HepG2 (cell line): Measurements from ENCODE around the gene C2. TPM values are rescaled to one million over a fixed set of nuclear protein-coding genes. Genes with fewer than 3 reads are reported as not detected.
A peak's percentile ranks its signal among the peaks of the same experiment; 100 is the strongest.

Experiments
- ASH2L ChIP-seq: fragments of 300-600, 200-600 bp; sonication (generic); IDR thresholded peaks from 2 replicates; pipeline ENCODE4 v1.7.0; 2017; ENCODE audit warnings: low read depth, mild to moderate bottlenecking, moderate library complexity, mixed read lengths, low read length; ENCODE audit not compliant: insufficient read length
- BRCA1 ChIP-seq: sonication (generic); formaldehyde crosslinking; IDR thresholded peaks from 2 replicates; pipeline ENCODE4 v1.4.0; 2020; ENCODE audit warnings: missing genetic modification reagents
- CENPX ChIP-seq: sonication (generic); formaldehyde crosslinking; IDR thresholded peaks from 2 replicates; pipeline ENCODE4 v1.9.0; 2021; ENCODE audit warnings: mild to moderate bottlenecking, missing genetic modification reagents, moderate library complexity
- DNMT3B ChIP-seq: conservative IDR thresholded peaks from 2 replicates; pipeline ENCODE4 v1.6.1; 2016; ENCODE audit warnings: missing biosample characterization, control low read depth
- FOXA1 ChIP-seq, 2 experiments: fragments of 450-650 bp in 1 of 2; sonication (generic) in 1 of 2; formaldehyde crosslinking in 1 of 2; IDR thresholded peaks; 2 replicates each; pipeline versions ENCODE4 v1.4.0 to v1.6.1; 2016 to 2020; ENCODE audit warnings: missing genetic modification reagents in 1 of 2
- MAZ ChIP-seq, 2 experiments: sonication (generic) in 1 of 2; formaldehyde crosslinking in 1 of 2; IDR thresholded peaks; 2 replicates each; pipeline versions ENCODE4 v1.5.0 to v1.6.1; 2012 to 2020; ENCODE audit warnings: low read depth in 2 of 2, mild to moderate bottlenecking in 2 of 2, borderline replicate concordance in 1 of 2, improper control_type of control experiment in 1 of 2, low read length in 1 of 2, missing genetic modification reagents in 1 of 2, moderate library complexity in 1 of 2
- MBNL3 ChIP-seq: fragments of 250-450 bp; sonication (Bioruptor Pico); conservative IDR thresholded peaks from 2 replicates; pipeline ENCODE4 v1.8.0; 2022; ENCODE audit warnings: mild to moderate bottlenecking, inconsistent platforms
- RAD21 ChIP-seq: fragments of 450-650 bp; formaldehyde crosslinking; IDR thresholded peaks from 2 replicates; pipeline ENCODE4 v1.5.0; 2020; ENCODE audit warnings: mild to moderate bottlenecking
- SATB2 ChIP-seq: sonication (generic); formaldehyde crosslinking; IDR thresholded peaks from 2 replicates; pipeline ENCODE4 v1.5.0; 2020; ENCODE audit warnings: missing genetic modification reagents
- TOPORS ChIP-seq: sonication (generic); formaldehyde crosslinking; IDR thresholded peaks from 2 replicates; pipeline ENCODE4 v1.8.0; 2023; ENCODE audit warnings: mild to moderate bottlenecking, missing genetic modification reagents
- ZNF317 ChIP-seq: sonication (generic); formaldehyde crosslinking; IDR thresholded peaks from 2 replicates; pipeline ENCODE4 v1.5.0; 2020; ENCODE audit warnings: mild to moderate bottlenecking, missing genetic modification reagents
- ZNF382 ChIP-seq: sonication (generic); formaldehyde crosslinking; IDR thresholded peaks from 2 replicates; pipeline ENCODE4 v1.5.0; 2020; ENCODE audit warnings: missing genetic modification reagents, mild to moderate bottlenecking, borderline replicate concordance
- ZNF432 ChIP-seq: sonication (generic); formaldehyde crosslinking; IDR thresholded peaks from 2 replicates; pipeline ENCODE4 v1.5.0; 2020; ENCODE audit warnings: missing genetic modification reagents, mild to moderate bottlenecking, borderline replicate concordance
- ZNF572 ChIP-seq: sonication (generic); formaldehyde crosslinking; IDR thresholded peaks from 2 replicates; pipeline ENCODE4 v1.5.1; 2020; ENCODE audit warnings: mild to moderate bottlenecking, missing genetic modification reagents
- ZNF83 ChIP-seq: sonication (generic); formaldehyde crosslinking; IDR thresholded peaks from 2 replicates; pipeline ENCODE4 v1.4.0; 2020; ENCODE audit warnings: missing genetic modification reagents, mild to moderate bottlenecking, borderline replicate concordance
- ZNF879 ChIP-seq: sonication (generic); formaldehyde crosslinking; IDR thresholded peaks from 2 replicates; pipeline ENCODE4 v1.8.1; 2023; ENCODE audit warnings: missing genetic modification reagents
- ZSCAN20 ChIP-seq: sonication (generic); formaldehyde crosslinking; IDR thresholded peaks from 2 replicates; pipeline ENCODE4 v1.4.0; 2020; ENCODE audit warnings: missing genetic modification reagents, mild to moderate bottlenecking, borderline replicate concordance
- polyA plus RNA-seq, 8 experiments: library from polyadenylated mRNA; depleted of rRNA in 3 of 8; stranded (reverse) in 7 of 8; unstranded in 1 of 8; fragments of >200 nt; fragmentation: Illumina TruSeq in 4 of 8; extraction: Trizol in 4 of 8; gene quantifications; 2 replicates each; pipeline versions ENCODE4 v1.2.1 to v1.2.3, GENCODE V29; 2011 to 2016; ENCODE audit warnings: low read depth in 4 of 8, missing spikeins in 1 of 8, mixed read lengths in 1 of 8; ENCODE audit not compliant: insufficient read depth in 1 of 8
- total RNA-seq, 5 experiments: library from RNA; depleted of rRNA; stranded (reverse); fragments of >200 nt; fragmentation: Illumina TruSeq; extraction: Trizol; gene quantifications; 2 replicates each; pipeline ENCODE4 v1.2.3, GENCODE V29; 2016; ENCODE audit warnings: low read depth in 1 of 5
- TF ChIP-seq, protein P1 (sequence below): IDR thresholded peaks from 2 replicates; pipeline ENCODE4 v1.6.1; 2018; ENCODE audit warnings: missing genetic modification reagents
- TF ChIP-seq, protein P2 (sequence below), 2 experiments: sonication (generic) in 1 of 2; formaldehyde crosslinking in 1 of 2; IDR thresholded peaks; 2 replicates each; pipeline versions ENCODE4 v1.6.1 to v1.9.0; 2014 to 2022; ENCODE audit warnings: antibody characterized with exemption in 1 of 2, borderline replicate concordance in 1 of 2, inconsistent platforms in 1 of 2, low read depth in 1 of 2, missing genetic modification reagents in 1 of 2
- TF ChIP-seq, protein P3 (sequence below): sonication (generic); formaldehyde crosslinking; IDR thresholded peaks from 2 replicates; pipeline ENCODE4 v1.5.1; 2020; ENCODE audit warnings: missing genetic modification reagents, mild to moderate bottlenecking, borderline replicate concordance

The C2 gene
- total and polyA plus RNA-seq, 2 of the 13 experiments (the other 11 are each of a cell fraction or from before 2014, with no cell fraction given) = 165 to 307 TPM

DNA sequence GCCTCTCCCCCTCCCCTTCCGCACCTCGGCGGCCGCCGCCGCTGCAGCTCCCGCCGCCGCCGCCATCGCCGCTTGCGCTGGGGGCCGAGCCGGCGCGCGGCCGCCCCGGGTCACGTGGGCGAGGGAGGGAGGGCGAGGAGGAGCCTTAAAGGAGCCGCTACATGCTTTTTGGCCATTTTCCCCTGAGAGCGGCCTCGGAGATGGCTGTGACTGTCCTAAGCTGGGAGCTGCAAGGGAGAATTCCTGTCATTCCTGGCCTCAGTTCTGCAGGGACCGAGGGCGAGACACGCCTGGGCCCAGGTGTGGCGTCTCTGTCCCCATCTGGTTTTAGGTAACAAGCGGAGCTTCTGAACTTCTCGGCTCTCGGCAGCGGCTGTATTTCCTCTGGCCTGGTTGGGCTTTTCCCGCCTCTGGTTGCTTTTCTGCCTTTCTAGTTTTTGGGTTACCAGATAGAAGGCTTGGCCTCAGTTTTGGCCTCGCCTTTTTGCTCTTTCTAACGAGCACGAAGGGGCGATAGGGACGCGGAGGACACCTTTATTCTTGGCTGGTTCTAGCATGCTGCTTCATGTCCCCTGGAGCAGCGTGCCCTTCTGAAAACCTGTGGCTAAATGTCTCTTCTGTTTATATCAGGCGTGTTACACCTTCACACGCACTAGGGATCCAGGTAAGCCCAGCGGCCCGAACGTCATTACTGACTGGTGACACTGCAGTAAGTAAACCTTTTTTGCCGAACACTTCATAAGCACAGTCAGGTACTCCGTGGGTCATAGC, 29.7 kb upstream of the C2 start, which contains the start of gene EHMT2 (continued):
- TF ChIP-seq TOPORS (CRISPR knock-in tag) = no peak
- 0 out of 2 replicates have a peak, but pooled peaks have one; percentile 16 for TF ChIP-seq ZSCAN20
- TF ChIP-seq ZNF382 (CRISPR knock-in tag) = no peak
- no peak for TF ChIP-seq ZNF432 (CRISPR knock-in tag)
- no peak for TF ChIP-seq ASH2L
- peak; percentile 98 for TF ChIP-seq MAZ (IDR thresholded peaks at IDR 0.05; ENCODE audit: borderline replicate concordance, low read depth, low read length)
- TF ChIP-seq MAZ (CRISPR knock-in tag; IDR thresholded peaks at IDR 0.05; ENCODE audit: low read depth) = peak; percentile 99
- TF ChIP-seq DNMT3B = no peak
- no peak for TF ChIP-seq CENPX (CRISPR knock-in tag)
- TF ChIP-seq FOXA1 (IDR thresholded peaks at IDR 0.05) = no peak
- no peak for TF ChIP-seq FOXA1 (CRISPR knock-in tag; IDR thresholded peaks at IDR 0.05)
- peak; percentile 90 for TF ChIP-seq ZNF572 (CRISPR knock-in tag)
- no peak for TF ChIP-seq ZNF83 (CRISPR knock-in tag)
- TF ChIP-seq, protein P1, sequence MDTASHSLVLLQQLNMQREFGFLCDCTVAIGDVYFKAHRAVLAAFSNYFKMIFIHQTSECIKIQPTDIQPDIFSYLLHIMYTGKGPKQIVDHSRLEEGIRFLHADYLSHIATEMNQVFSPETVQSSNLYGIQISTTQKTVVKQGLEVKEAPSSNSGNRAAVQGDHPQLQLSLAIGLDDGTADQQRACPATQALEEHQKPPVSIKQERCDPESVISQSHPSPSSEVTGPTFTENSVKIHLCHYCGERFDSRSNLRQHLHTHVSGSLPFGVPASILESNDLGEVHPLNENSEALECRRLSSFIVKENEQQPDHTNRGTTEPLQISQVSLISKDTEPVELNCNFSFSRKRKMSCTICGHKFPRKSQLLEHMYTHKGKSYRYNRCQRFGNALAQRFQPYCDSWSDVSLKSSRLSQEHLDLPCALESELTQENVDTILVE = 0 out of 2 replicates have a peak, but pooled peaks have one; percentile 43
- TF ChIP-seq ZNF879 = no peak
- no peak for TF ChIP-seq BRCA1
- 0 out of 2 replicates have a peak, but pooled peaks have one; percentile 1 for TF ChIP-seq SATB2
- no peak for TF ChIP-seq ZNF317
- TF ChIP-seq, protein P2, sequence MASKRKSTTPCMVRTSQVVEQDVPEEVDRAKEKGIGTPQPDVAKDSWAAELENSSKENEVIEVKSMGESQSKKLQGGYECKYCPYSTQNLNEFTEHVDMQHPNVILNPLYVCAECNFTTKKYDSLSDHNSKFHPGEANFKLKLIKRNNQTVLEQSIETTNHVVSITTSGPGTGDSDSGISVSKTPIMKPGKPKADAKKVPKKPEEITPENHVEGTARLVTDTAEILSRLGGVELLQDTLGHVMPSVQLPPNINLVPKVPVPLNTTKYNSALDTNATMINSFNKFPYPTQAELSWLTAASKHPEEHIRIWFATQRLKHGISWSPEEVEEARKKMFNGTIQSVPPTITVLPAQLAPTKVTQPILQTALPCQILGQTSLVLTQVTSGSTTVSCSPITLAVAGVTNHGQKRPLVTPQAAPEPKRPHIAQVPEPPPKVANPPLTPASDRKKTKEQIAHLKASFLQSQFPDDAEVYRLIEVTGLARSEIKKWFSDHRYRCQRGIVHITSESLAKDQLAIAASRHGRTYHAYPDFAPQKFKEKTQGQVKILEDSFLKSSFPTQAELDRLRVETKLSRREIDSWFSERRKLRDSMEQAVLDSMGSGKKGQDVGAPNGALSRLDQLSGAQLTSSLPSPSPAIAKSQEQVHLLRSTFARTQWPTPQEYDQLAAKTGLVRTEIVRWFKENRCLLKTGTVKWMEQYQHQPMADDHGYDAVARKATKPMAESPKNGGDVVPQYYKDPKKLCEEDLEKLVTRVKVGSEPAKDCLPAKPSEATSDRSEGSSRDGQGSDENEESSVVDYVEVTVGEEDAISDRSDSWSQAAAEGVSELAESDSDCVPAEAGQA (IDR thresholded peaks at IDR 0.05; ENCODE audit: low read depth) = peak; percentile 74
- TF ChIP-seq, protein P2 (CRISPR knock-in tag; IDR thresholded peaks at IDR 0.05; ENCODE audit: borderline replicate concordance) = no peak
- 0 out of 2 replicates have a peak, but pooled peaks have one; percentile 11 for TF ChIP-seq RAD21 (CRISPR knock-in tag)
- TF ChIP-seq MBNL3 = no peak
- TF ChIP-seq, protein P3, sequence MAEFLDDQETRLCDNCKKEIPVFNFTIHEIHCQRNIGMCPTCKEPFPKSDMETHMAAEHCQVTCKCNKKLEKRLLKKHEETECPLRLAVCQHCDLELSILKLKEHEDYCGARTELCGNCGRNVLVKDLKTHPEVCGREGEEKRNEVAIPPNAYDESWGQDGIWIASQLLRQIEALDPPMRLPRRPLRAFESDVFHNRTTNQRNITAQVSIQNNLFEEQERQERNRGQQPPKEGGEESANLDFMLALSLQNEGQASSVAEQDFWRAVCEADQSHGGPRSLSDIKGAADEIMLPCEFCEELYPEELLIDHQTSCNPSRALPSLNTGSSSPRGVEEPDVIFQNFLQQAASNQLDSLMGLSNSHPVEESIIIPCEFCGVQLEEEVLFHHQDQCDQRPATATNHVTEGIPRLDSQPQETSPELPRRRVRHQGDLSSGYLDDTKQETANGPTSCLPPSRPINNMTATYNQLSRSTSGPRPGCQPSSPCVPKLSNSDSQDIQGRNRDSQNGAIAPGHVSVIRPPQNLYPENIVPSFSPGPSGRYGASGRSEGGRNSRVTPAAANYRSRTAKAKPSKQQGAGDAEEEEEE (CRISPR knock-in tag) = no peak
